ENCODE data around the gene NRG3. TPM values are rescaled to one million over a fixed set of nuclear protein-coding genes. Genes with fewer than 3 reads are reported as not detected.

NRG3 gene
- total RNA-seq, 1 donor from 2014 or later: 2.6 TPM

DNA sequence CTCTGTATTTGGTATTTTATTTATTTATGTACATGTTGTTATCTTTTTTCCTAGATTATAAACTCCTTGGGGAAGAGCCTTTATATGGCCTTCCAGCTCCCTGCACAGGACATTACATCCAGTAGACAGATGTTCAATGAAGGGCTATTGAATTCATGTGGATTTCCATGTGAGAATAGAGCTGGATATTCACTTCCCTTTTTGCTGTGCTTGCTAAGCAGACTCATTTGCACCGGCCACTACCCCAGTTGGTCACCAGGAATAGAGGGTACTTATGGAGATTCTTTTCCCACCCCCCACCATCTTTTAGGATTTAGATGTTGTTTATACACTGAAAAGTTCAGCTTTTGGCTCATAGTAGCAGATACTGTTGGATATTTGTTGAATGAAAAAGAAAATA, 374.1 kb downstream of the NRG3 start:
- Histone ChIP-seq H3K4me1 (no peaks in the 10 kb centered on the region), H3K9me3 (no peaks in the 10 kb centered on the region), H3K36me3 (no peaks in the 10 kb centered on the region), H3K27me3 (ENCODE audit: low read depth) (no peaks in the 10 kb centered on the region), H3K27ac (no peak overlapping the region), H3K4me3 (no peak overlapping the region)
- no peak for DNase-seq
- ATAC-seq: no peak
- intact Hi-C loops (cut with DNase I): no loop called here
- TF ChIP-seq, protein P1, sequence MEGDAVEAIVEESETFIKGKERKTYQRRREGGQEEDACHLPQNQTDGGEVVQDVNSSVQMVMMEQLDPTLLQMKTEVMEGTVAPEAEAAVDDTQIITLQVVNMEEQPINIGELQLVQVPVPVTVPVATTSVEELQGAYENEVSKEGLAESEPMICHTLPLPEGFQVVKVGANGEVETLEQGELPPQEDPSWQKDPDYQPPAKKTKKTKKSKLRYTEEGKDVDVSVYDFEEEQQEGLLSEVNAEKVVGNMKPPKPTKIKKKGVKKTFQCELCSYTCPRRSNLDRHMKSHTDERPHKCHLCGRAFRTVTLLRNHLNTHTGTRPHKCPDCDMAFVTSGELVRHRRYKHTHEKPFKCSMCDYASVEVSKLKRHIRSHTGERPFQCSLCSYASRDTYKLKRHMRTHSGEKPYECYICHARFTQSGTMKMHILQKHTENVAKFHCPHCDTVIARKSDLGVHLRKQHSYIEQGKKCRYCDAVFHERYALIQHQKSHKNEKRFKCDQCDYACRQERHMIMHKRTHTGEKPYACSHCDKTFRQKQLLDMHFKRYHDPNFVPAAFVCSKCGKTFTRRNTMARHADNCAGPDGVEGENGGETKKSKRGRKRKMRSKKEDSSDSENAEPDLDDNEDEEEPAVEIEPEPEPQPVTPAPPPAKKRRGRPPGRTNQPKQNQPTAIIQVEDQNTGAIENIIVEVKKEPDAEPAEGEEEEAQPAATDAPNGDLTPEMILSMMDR (IDR thresholded peaks at IDR 0.05): no peak

GRCh38 chr10:82251222-82251906, 376.4 kb downstream of the NRG3 start:
- TF ChIP-seq, protein P1 (IDR thresholded peaks at IDR 0.05): no peak
- Histone ChIP-seq H3K27me3 (ENCODE audit: low read depth) (no peaks in the 10 kb centered on the region), H3K4me3 (no peak overlapping the region), H3K36me3 (no peaks in the 10 kb centered on the region), H3K4me1 (no peaks in the 10 kb centered on the region), H3K9me3 (no peaks in the 10 kb centered on the region), H3K27ac (no peak overlapping the region)
- ATAC-seq (peak in 1 of 2 donors; percentile 27), DNase-seq (no peak)
- intact Hi-C loops (cut with DNase I): no loop called here

GRCh38 chr10:82252081-82252480, 377.1 kb downstream of the NRG3 start:
- Histone ChIP-seq H3K36me3 (no peaks in the 10 kb centered on the region), H3K4me1 (no peaks in the 10 kb centered on the region), H3K4me3 (no peak overlapping the region), H3K9me3 (no peaks in the 10 kb centered on the region), H3K27ac (no peak overlapping the region), H3K27me3 (ENCODE audit: low read depth) (no peaks in the 10 kb centered on the region)
- ATAC-seq (peak in 1 of 2 donors; percentile 58), DNase-seq (no peak)
- TF ChIP-seq, protein P1 (IDR thresholded peaks at IDR 0.05): no peak
- intact Hi-C loops (cut with DNase I): no loop called here

GRCh38 chr10:82254237-82254636, 379.2 kb downstream of the NRG3 start:
- ATAC-seq (no peak), DNase-seq (no peak)
- Histone ChIP-seq H3K27me3 (ENCODE audit: low read depth) (no peaks in the 10 kb centered on the region), H3K9me3 (no peaks in the 10 kb centered on the region), H3K36me3 (no peaks in the 10 kb centered on the region), H3K4me1 (no peaks in the 10 kb centered on the region), H3K4me3 (no peak overlapping the region), H3K27ac (no peak overlapping the region)
- intact Hi-C loops (cut with DNase I): no loop called here
- TF ChIP-seq, protein P1 (IDR thresholded peaks at IDR 0.05): no peak

DNA sequence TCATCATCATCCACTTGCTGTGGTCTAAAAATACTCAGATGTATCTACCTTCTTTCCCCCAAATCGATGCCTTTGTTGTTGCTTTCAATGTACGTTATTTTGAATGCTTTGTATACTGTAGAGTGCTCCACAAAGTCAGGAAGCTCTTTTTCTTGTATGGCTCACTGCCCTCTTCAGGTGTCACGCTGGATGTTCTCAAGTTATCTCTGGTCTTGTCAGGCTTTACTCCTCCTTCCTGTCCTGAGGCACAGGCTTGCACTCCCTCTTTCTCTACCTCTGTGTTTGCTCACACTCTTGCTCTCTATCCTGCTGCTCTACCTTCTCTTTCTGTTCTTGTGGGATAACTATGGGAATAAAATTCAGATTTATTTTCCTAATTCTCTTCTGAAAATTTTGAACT, 381.3 kb downstream of the NRG3 start:
- Histone ChIP-seq H3K36me3 (no peaks in the 10 kb centered on the region), H3K9me3 (no peaks in the 10 kb centered on the region), H3K27ac (no peak overlapping the region), H3K4me1 (no peaks in the 10 kb centered on the region), H3K27me3 (ENCODE audit: low read depth) (no peaks in the 10 kb centered on the region), H3K4me3 (no peak overlapping the region)
- ATAC-seq: no peak
- intact Hi-C loops (cut with DNase I): no loop called here
- DNase-seq: no peak
- TF ChIP-seq, protein P1 (IDR thresholded peaks at IDR 0.05): no peak
